ENCODE results near the gene TAAR5. TPM values are rescaled to one million over a fixed set of nuclear protein-coding genes. Genes with fewer than 3 reads are reported as not detected.

TAAR5 gene, protein sequence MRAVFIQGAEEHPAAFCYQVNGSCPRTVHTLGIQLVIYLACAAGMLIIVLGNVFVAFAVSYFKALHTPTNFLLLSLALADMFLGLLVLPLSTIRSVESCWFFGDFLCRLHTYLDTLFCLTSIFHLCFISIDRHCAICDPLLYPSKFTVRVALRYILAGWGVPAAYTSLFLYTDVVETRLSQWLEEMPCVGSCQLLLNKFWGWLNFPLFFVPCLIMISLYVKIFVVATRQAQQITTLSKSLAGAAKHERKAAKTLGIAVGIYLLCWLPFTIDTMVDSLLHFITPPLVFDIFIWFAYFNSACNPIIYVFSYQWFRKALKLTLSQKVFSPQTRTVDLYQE
- not detected in 2 replicates for total RNA-seq

GRCh38 chr6:132589454-132589853 is at the start of gene TAAR5:
Gene TAAR5 (minus strand): TSS chr6:132589741. CDS start chr6:132589686, 55 bp downstream.

GRCh38 chr6:132624175-132624574 is 34.6 kb upstream of the TAAR5 start, which contains the start of gene TAAR2:
Gene TAAR2 (minus strand): TSS chr6:132624275. CDS start chr6:132624275, 0 bp downstream.

DNA sequence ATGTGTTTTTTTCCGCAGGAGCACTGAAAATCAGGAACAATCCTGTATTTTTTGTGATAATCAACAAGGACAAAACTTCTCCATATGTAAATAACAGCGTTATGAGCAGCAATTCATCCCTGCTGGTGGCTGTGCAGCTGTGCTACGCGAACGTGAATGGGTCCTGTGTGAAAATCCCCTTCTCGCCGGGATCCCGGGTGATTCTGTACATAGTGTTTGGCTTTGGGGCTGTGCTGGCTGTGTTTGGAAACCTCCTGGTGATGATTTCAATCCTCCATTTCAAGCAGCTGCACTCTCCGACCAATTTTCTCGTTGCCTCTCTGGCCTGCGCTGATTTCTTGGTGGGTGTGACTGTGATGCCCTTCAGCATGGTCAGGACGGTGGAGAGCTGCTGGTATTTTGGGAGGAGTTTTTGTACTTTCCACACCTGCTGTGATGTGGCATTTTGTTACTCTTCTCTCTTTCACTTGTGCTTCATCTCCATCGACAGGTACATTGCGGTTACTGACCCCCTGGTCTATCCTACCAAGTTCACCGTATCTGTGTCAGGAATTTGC is 19.2 kb downstream of the TAAR5 start, which contains the start of gene TAAR6:
TSS of gene TAAR6 (plus strand) at position 102 of the 557 bp plus-strand sequence. CDS start at position 102, 0 bp downstream.

GRCh38 chr6:132552372-132552771 is 37.2 kb downstream of the TAAR5 start, which contains the start of gene TAAR8:
Gene TAAR8 (plus strand): TSS chr6:132552672. CDS start chr6:132552693, 21 bp downstream.

Other genes with a start within 250 kb of the TAAR5 start
- 0.05 and 0.07 TPM in 2 replicates for gene MOXD1, start 188.3 kb downstream of the TAAR5 start, total RNA-seq
- 28.9 and 43.6 TPM in 2 replicates for gene STX7, start 76.6 kb downstream of the TAAR5 start, total RNA-seq
- not detected in 2 replicates for gene TAAR9, start 51.5 kb downstream of the TAAR5 start, total RNA-seq
- not detected in 2 replicates for gene TAAR8, start 37.1 kb downstream of the TAAR5 start, total RNA-seq
- gene TAAR6, start 19.4 kb downstream of the TAAR5 start, total RNA-seq: not detected in 2 replicates
- gene TAAR2, start 34.5 kb upstream of the TAAR5 start, total RNA-seq: not detected in 2 replicates
- not detected in 2 replicates for gene TAAR1, start 69.4 kb upstream of the TAAR5 start, total RNA-seq
- 0.20 and 0.69 TPM in 2 replicates for gene VNN1, start 124.3 kb upstream of the TAAR5 start, total RNA-seq
- gene VNN2, start 168.2 kb upstream of the TAAR5 start, total RNA-seq: not detected in 2 replicates
- 10.7 and 14.2 TPM in 2 replicates for gene SLC18B1, start 208.9 kb upstream of the TAAR5 start, total RNA-seq
- 2,062 and 2,246 TPM in 2 replicates for gene RPS12, start 224.8 kb upstream of the TAAR5 start, total RNA-seq